K562 (cell line): ENCODE measurements around the gene VAMP4. TPM values are rescaled to one million over a fixed set of nuclear protein-coding genes. Genes with fewer than 3 reads are reported as not detected.

Experiments
- FOXJ2 ChIP-seq: fragments of 200-800 bp; sonication (Bioruptor generic); IDR thresholded peaks from 2 replicates; pipeline ENCODE4 v1.6.1; 2016; ENCODE audit warnings: missing genetic modification characterization, missing compliant biosample characterization
- HDAC3 ChIP-seq: fragments of 450-650 bp; IDR thresholded peaks from 2 replicates; pipeline ENCODE4 v1.6.1; 2018; ENCODE audit warnings: borderline replicate concordance, mild to moderate bottlenecking, moderate library complexity; ENCODE audit not compliant: partially characterized antibody
- HOXB6 ChIP-seq: fragments of 250-450 bp; sonication (Bioruptor Pico); IDR thresholded peaks from 2 replicates; pipeline ENCODE4 v1.5.1; 2022; ENCODE audit warnings: mild to moderate bottlenecking, borderline replicate concordance
- KLF13 ChIP-seq: fragments of 450-650 bp; IDR thresholded peaks from 2 replicates; pipeline ENCODE4 v1.6.1; 2016; ENCODE audit warnings: missing genetic modification characterization, low read depth, mild to moderate bottlenecking, missing compliant biosample characterization, moderate library complexity, borderline replicate concordance
- LCOR ChIP-seq: sonication (generic); formaldehyde crosslinking; IDR thresholded peaks from 2 replicates; pipeline ENCODE4 v1.8.0; 2022; ENCODE audit warnings: mild to moderate bottlenecking, missing genetic modification reagents
- MCM5 ChIP-seq: fragments of 450-650 bp; IDR thresholded peaks from 2 replicates; pipeline ENCODE4 v1.6.1; 2016; ENCODE audit warnings: low read depth
- NFE2 ChIP-seq: IDR thresholded peaks from 2 replicates; pipeline ENCODE4 v1.6.1; 2014; ENCODE audit warnings: antibody characterized with exemption, low read depth
- NFYB ChIP-seq: IDR thresholded peaks from 2 replicates; pipeline ENCODE4 v1.6.1; 2011; ENCODE audit warnings: mild to moderate bottlenecking, moderate library complexity; ENCODE audit not compliant: insufficient read length; ENCODE audit errors: extremely low read depth
- NR3C1 ChIP-seq: sonication (generic); formaldehyde crosslinking; IDR thresholded peaks from 2 replicates; pipeline ENCODE4 v1.8.1; 2022; ENCODE audit warnings: missing genetic modification reagents
- PCBP1 ChIP-seq: fragments of 200-400 bp; formaldehyde crosslinking; IDR thresholded peaks from 2 replicates; pipeline ENCODE4 v1.6.1; 2018; ENCODE audit warnings: mild to moderate bottlenecking, low read depth, low read length; ENCODE audit not compliant: poor library complexity, severe bottlenecking
- PCBP2 ChIP-seq: fragments of 200-400 bp; formaldehyde crosslinking; IDR thresholded peaks from 2 replicates; pipeline ENCODE4 v1.6.1; 2018; ENCODE audit warnings: low read length, low read depth, mild to moderate bottlenecking, moderate library complexity; ENCODE audit not compliant: poor library complexity, severe bottlenecking
- PRMT5 ChIP-seq: sonication (generic); formaldehyde crosslinking; IDR thresholded peaks from 2 replicates; pipeline ENCODE4 v1.5.0; 2020; ENCODE audit warnings: missing genetic modification reagents
- SAP30 ChIP-seq: fragments of 200-600 bp; sonication (generic); IDR thresholded peaks from 2 replicates; pipeline ENCODE4 v1.6.1; 2012; ENCODE audit warnings: borderline replicate concordance, low read depth, mild to moderate bottlenecking, moderate library complexity, low read length, control low read depth, inconsistent platforms; ENCODE audit not compliant: insufficient read depth, poor library complexity, severe bottlenecking
- TAF9B ChIP-seq: fragments of 450-650 bp; IDR thresholded peaks from 2 replicates; pipeline ENCODE4 v1.6.1; 2018; ENCODE audit warnings: mild to moderate bottlenecking; ENCODE audit not compliant: partially characterized antibody
- TCF3 ChIP-seq: sonication (generic); formaldehyde crosslinking; IDR thresholded peaks from 2 replicates; pipeline ENCODE4 v1.4.0; 2020; ENCODE audit warnings: mild to moderate bottlenecking, missing genetic modification reagents
- ZC3H11A ChIP-seq: IDR thresholded peaks from 2 replicates; pipeline ENCODE4 v1.6.1; 2012; ENCODE audit warnings: low read depth, low read length, improper control_type of control experiment
- ZNF717 ChIP-seq: fragments of 250-450 bp; sonication (Bioruptor Pico); IDR thresholded peaks from 2 replicates; pipeline ENCODE4 v1.5.0; 2021
- ZNF780A ChIP-seq: fragments of 250-450 bp; sonication (Bioruptor Pico); IDR thresholded peaks from 2 replicates; pipeline ENCODE4 v1.5.0; 2021; ENCODE audit warnings: mild to moderate bottlenecking
- polyA plus RNA-seq, 8 experiments: library from polyadenylated mRNA; depleted of rRNA in 4 of 8; stranded (reverse) in 5 of 8; unstranded in 3 of 8; fragments of >200 nt; fragmentation: Nextera tagmentation in 2 of 8; fragmentation: Illumina TruSeq in 1 of 8; extraction: Ambion mirVana in 2 of 8; extraction: Trizol in 1 of 8; gene quantifications; 2 replicates each; pipeline versions ENCODE4 v1.2.1 to v1.2.3, GENCODE V29; 2011 to 2014; ENCODE audit warnings: inconsistent platforms in 1 of 8, missing spikeins in 1 of 8
- total RNA-seq, 7 experiments: library from RNA; depleted of rRNA in 6 of 7; stranded (reverse); fragments of >200 nt in 6 of 7; fragmentation: Illumina TruSeq in 2 of 7; extraction: Trizol in 2 of 7; gene quantifications; 2 replicates each; pipeline versions ENCODE4 v1.2.1 to v1.2.3, GENCODE V29; 2011 to 2021; ENCODE audit warnings: low replicate concordance in 1 of 7
- TF ChIP-seq, protein P1 (sequence below): IDR thresholded peaks from 3 replicates; pipeline ENCODE4 v1.6.1; 2011; ENCODE audit warnings: borderline replicate concordance, mild to moderate bottlenecking; ENCODE audit not compliant: insufficient read length, insufficient read depth
- TF ChIP-seq, protein P2 (sequence below), 2 experiments: fragments of 450-650 bp; conservative IDR thresholded peaks; 2 replicates each; pipeline ENCODE4 v1.6.1; 2017; ENCODE audit warnings: mild to moderate bottlenecking in 2 of 2, moderate library complexity in 2 of 2
- TF ChIP-seq, protein P3 (sequence below), 2 experiments: IDR thresholded peaks; 2 replicates each; pipeline ENCODE4 v1.6.1; 2011; ENCODE audit warnings: borderline replicate concordance in 1 of 2, control low read depth in 1 of 2, low read depth in 1 of 2, low read length in 1 of 2, mild to moderate bottlenecking in 1 of 2, mixed read lengths in 1 of 2, moderate library complexity in 1 of 2; ENCODE audit not compliant: insufficient read depth in 1 of 2, insufficient read length in 1 of 2, poor library complexity in 1 of 2, severe bottlenecking in 1 of 2; ENCODE audit errors: extremely low read depth in 1 of 2
- TF ChIP-seq, protein P4 (sequence below): fragments of 450-650 bp; IDR thresholded peaks from 2 replicates; pipeline ENCODE4 v1.7.0; 2016; ENCODE audit warnings: borderline replicate concordance

VAMP4 gene
- total and polyA plus RNA-seq, 9 of the 15 experiments (the other 6 are each of a cell fraction or from before 2014, with no cell fraction given), result 3.3 to 21.4 (median 11.9) TPM

DNA sequence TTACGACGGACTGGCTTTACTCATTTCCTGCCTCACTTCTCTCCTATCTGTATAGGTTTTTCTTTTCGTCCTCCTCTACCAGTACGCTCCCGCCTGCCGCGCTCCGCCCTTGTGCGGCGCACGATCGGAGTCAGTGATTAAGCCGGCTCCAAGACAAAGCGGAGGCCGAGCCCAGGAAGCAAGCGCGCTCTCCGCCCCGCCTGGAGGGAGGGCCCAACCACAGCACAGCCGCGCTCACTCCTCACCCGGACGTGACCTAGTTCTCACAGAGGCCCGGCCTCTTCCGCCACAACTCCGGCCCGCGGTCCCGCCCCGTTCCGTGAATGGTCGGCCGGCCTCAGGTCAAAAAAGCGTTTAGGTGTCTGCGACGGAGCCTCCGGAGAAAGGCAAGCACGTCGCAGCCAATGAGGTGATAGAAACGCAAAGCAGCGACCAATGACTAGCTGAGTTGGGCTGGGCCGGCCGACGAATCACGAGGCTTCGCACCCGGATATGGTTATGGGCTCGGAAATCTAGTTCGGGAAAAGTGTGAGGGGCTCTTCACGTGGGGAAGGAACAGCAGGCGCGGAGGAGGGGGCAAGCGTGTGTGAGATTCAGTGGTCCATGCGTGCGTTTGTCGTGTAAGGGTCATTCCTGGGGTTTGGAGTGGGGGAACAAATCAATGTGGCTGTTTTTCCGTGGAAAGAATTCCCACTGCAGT, 39.5 kb upstream of the VAMP4 start, which contains the start of gene METTL13 (continued):
- TF ChIP-seq, protein P1, sequence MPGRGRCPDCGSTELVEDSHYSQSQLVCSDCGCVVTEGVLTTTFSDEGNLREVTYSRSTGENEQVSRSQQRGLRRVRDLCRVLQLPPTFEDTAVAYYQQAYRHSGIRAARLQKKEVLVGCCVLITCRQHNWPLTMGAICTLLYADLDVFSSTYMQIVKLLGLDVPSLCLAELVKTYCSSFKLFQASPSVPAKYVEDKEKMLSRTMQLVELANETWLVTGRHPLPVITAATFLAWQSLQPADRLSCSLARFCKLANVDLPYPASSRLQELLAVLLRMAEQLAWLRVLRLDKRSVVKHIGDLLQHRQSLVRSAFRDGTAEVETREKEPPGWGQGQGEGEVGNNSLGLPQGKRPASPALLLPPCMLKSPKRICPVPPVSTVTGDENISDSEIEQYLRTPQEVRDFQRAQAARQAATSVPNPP, result no peak
- no peak for TF ChIP-seq NR3C1 (CRISPR knock-in tag)
- TF ChIP-seq TCF3 (CRISPR knock-in tag), result no peak; the same call in none of the 2 replicates
- TF ChIP-seq, protein P2, sequence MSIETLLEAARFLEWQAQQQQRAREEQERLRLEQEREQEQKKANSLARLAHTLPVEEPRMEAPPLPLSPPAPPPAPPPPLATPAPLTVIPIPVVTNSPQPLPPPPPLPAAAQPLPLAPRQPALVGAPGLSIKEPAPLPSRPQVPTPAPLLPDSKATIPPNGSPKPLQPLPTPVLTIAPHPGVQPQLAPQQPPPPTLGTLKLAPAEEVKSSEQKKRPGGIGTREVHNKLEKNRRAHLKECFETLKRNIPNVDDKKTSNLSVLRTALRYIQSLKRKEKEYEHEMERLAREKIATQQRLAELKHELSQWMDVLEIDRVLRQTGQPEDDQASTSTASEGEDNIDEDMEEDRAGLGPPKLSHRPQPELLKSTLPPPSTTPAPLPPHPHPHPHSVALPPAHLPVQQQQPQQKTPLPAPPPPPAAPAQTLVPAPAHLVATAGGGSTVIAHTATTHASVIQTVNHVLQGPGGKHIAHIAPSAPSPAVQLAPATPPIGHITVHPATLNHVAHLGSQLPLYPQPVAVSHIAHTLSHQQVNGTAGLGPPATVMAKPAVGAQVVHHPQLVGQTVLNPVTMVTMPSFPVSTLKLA (conservative IDR thresholded peaks at IDR 0.05), result peak; percentile 88 to 94
- peak; percentile 92 for TF ChIP-seq LCOR (CRISPR knock-in tag)
- peak; percentile 93 for TF ChIP-seq SAP30
- 0 out of 2 replicates have a peak, but pooled peaks have one; percentile 72 for TF ChIP-seq FOXJ2 (tag)
- TF ChIP-seq PCBP1, result no peak
- TF ChIP-seq, protein P3, sequence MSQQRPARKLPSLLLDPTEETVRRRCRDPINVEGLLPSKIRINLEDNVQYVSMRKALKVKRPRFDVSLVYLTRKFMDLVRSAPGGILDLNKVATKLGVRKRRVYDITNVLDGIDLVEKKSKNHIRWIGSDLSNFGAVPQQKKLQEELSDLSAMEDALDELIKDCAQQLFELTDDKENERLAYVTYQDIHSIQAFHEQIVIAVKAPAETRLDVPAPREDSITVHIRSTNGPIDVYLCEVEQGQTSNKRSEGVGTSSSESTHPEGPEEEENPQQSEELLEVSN (IDR thresholded peaks at IDR 0.05; ENCODE audit: borderline replicate concordance in 1 of 2, extremely low read depth in 1 of 2, insufficient read depth in 1 of 2, insufficient read length in 1 of 2, low read depth in 1 of 2, low read length in 1 of 2, poor library complexity in 1 of 2, severe bottlenecking in 1 of 2), result peak; percentile 63 to 88
- TF ChIP-seq, protein P4, sequence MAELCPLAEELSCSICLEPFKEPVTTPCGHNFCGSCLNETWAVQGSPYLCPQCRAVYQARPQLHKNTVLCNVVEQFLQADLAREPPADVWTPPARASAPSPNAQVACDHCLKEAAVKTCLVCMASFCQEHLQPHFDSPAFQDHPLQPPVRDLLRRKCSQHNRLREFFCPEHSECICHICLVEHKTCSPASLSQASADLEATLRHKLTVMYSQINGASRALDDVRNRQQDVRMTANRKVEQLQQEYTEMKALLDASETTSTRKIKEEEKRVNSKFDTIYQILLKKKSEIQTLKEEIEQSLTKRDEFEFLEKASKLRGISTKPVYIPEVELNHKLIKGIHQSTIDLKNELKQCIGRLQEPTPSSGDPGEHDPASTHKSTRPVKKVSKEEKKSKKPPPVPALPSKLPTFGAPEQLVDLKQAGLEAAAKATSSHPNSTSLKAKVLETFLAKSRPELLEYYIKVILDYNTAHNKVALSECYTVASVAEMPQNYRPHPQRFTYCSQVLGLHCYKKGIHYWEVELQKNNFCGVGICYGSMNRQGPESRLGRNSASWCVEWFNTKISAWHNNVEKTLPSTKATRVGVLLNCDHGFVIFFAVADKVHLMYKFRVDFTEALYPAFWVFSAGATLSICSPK, result no peak
- no peak for TF ChIP-seq MCM5
- no peak for TF ChIP-seq ZNF780A (CRISPR knock-in tag)
- TF ChIP-seq PCBP2, result no peak
- no peak for TF ChIP-seq PRMT5
- peak; percentile 87 for TF ChIP-seq NFYB
- no peak for TF ChIP-seq ZC3H11A
- no peak for TF ChIP-seq KLF13
- peak; percentile 79 for TF ChIP-seq TAF9B
- TF ChIP-seq NFE2, result peak; percentile 11; the same call in 1 of the 2 replicates
- no peak for TF ChIP-seq ZNF717 (CRISPR knock-in tag)
- no peak for TF ChIP-seq HOXB6 (CRISPR knock-in tag)
- TF ChIP-seq HDAC3, result no peak
